Measurements from ENCODE around the gene WDR36. TPM values are rescaled to one million over a fixed set of nuclear protein-coding genes. Genes with fewer than 3 reads are reported as not detected.

The WDR36 gene
- total RNA-seq, 2 donors from 2014 or later, result 10.5 to 12.6 TPM

GRCh38 chr5:111132731-111133435, 40.7 kb downstream of the WDR36 start:
- Histone ChIP-seq H3K36me3 (no peaks in the 10 kb centered on the region), H3K4me3 (no peak overlapping the region), H3K27me3 (no peaks in the 10 kb centered on the region), H3K4me1 (no peaks in the 10 kb centered on the region), H3K27ac (no peak overlapping the region), H3K9me3 (no peaks in the 10 kb centered on the region)
- DNase-seq (ENCODE audit: low spot score), result no peak
- no peak for TF ChIP-seq CTCF (IDR thresholded peaks at IDR 0.05)

- DNase-seq (ENCODE audit: low spot score), result no peak
- Histone ChIP-seq H3K27me3 (no peaks in the 10 kb centered on the region), H3K9me3 (no peaks in the 10 kb centered on the region), H3K27ac (no peak overlapping the region), H3K36me3 (no peaks in the 10 kb centered on the region), H3K4me1 (no peaks in the 10 kb centered on the region), H3K4me3 (no peak overlapping the region)
- no peak for TF ChIP-seq CTCF (IDR thresholded peaks at IDR 0.05)
Measured at GRCh38 chr5:111133436-111133751, 41.2 kb downstream of the WDR36 start.

- no peak for TF ChIP-seq CTCF (IDR thresholded peaks at IDR 0.05)
- Histone ChIP-seq H3K27ac (no peak overlapping the region), H3K9me3 (no peaks in the 10 kb centered on the region), H3K27me3 (no peaks in the 10 kb centered on the region), H3K4me3 (no peak overlapping the region), H3K36me3 (no peaks in the 10 kb centered on the region), H3K4me1 (no peaks in the 10 kb centered on the region)
- DNase-seq (ENCODE audit: low spot score), result no peak
Measured at GRCh38 chr5:111134087-111134486, 41.9 kb downstream of the WDR36 start.

GRCh38 chr5:111134864-111135263, 42.7 kb downstream of the WDR36 start:
- Histone ChIP-seq H3K36me3 (no peaks in the 10 kb centered on the region), H3K9me3 (no peaks in the 10 kb centered on the region), H3K4me1 (no peaks in the 10 kb centered on the region), H3K4me3 (no peak overlapping the region), H3K27ac (no peak overlapping the region), H3K27me3 (no peaks in the 10 kb centered on the region)
- no peak for TF ChIP-seq CTCF (IDR thresholded peaks at IDR 0.05)
- no peak for DNase-seq (ENCODE audit: low spot score)

- H3K4me3 ChIP-seq, result no peak overlapping the region
- no peaks in the 10 kb centered on the region for H3K4me1 ChIP-seq
- no peaks in the 10 kb centered on the region for H3K27me3 ChIP-seq
- no peaks in the 10 kb centered on the region for H3K9me3 ChIP-seq
- no peak overlapping the region for H3K27ac ChIP-seq
- no peak for TF ChIP-seq CTCF (IDR thresholded peaks at IDR 0.05)
- H3K36me3 ChIP-seq, result no peaks in the 10 kb centered on the region
- no peak for DNase-seq (ENCODE audit: low spot score)
Measured at GRCh38 chr5:111135363-111135762, 43.2 kb downstream of the WDR36 start.

GRCh38 chr5:111135946-111136345, 43.8 kb downstream of the WDR36 start:
- H3K27me3 ChIP-seq, result no peaks in the 10 kb centered on the region
- H3K27ac ChIP-seq, result no peak overlapping the region
- no peaks in the 10 kb centered on the region for H3K9me3 ChIP-seq
- no peak for TF ChIP-seq CTCF (IDR thresholded peaks at IDR 0.05)
- DNase-seq (ENCODE audit: low spot score), result no peak
- H3K4me3 ChIP-seq, result no peak overlapping the region
- no peaks in the 10 kb centered on the region for H3K4me1 ChIP-seq
- no peaks in the 10 kb centered on the region for H3K36me3 ChIP-seq

Data from right atrium auricular region (tissue), 2 donors.